ENCODE results near the gene IRX1.

The IRX1 gene

GRCh38 chr5:3604501-3604900 lies 8.9 kb downstream of the IRX1 start:
- TF ChIP-seq FOXP2 (optimal IDR thresholded peaks at IDR 0.05; ENCODE audit: control extremely low read depth, extremely low read length, insufficient read depth) (no peak), EZH2 (IDR thresholded peaks at IDR 0.05) (no peak), POLR2AphosphoS5 (IDR thresholded peaks at IDR 0.05; ENCODE audit: borderline replicate concordance, low read depth, low read length) (no peak)
- DNase-seq (ENCODE audit: low read depth, low spot score) = no peak
- H3K9me3 ChIP-seq (ENCODE audit: low read depth, low read length) = no peaks in the 10 kb centered on the region
- no peak overlapping the region for H3K27ac ChIP-seq
- H3K36me3 ChIP-seq (ENCODE audit: insufficient read depth, low read length) = no peaks in the 10 kb centered on the region
- no peak overlapping the region for H3K4me3 ChIP-seq
- no peak overlapping the region for H3K9ac ChIP-seq (ENCODE audit: insufficient read length)

- H3K36me3 ChIP-seq (ENCODE audit: insufficient read depth, low read length) = no peaks in the 10 kb centered on the region
- no peaks in the 10 kb centered on the region for H3K9me3 ChIP-seq (ENCODE audit: low read depth, low read length)
- DNase-seq (ENCODE audit: low read depth, low spot score) = no peak
- no peak overlapping the region for H3K9ac ChIP-seq (ENCODE audit: insufficient read length)
- H3K27ac ChIP-seq = no peak overlapping the region
- TF ChIP-seq EZH2 (IDR thresholded peaks at IDR 0.05) (no peak), POLR2AphosphoS5 (IDR thresholded peaks at IDR 0.05; ENCODE audit: borderline replicate concordance, low read depth, low read length) (no peak), FOXP2 (optimal IDR thresholded peaks at IDR 0.05; ENCODE audit: control extremely low read depth, extremely low read length, insufficient read depth) (no peak)
- no peak overlapping the region for H3K4me3 ChIP-seq
Measured at GRCh38 chr5:3605298-3606010, 9.8 kb downstream of the IRX1 start.

GRCh38 chr5:3606121-3606831 lies 10.6 kb downstream of the IRX1 start:
- no peak for TF ChIP-seq POLR2AphosphoS5 (IDR thresholded peaks at IDR 0.05; ENCODE audit: borderline replicate concordance, low read depth, low read length)
- TF ChIP-seq FOXP2 (optimal IDR thresholded peaks at IDR 0.05; ENCODE audit: control extremely low read depth, extremely low read length, insufficient read depth) = no peak
- no peak for TF ChIP-seq EZH2 (IDR thresholded peaks at IDR 0.05)
- Histone ChIP-seq H3K4me3 (no peak overlapping the region), H3K36me3 (ENCODE audit: insufficient read depth, low read length) (no peaks in the 10 kb centered on the region), H3K9ac (ENCODE audit: insufficient read length) (no peak overlapping the region), H3K27ac (no peak overlapping the region), H3K9me3 (ENCODE audit: low read depth, low read length) (no peaks in the 10 kb centered on the region)
- DNase-seq (ENCODE audit: low read depth, low spot score) = no peak

GRCh38 chr5:3607541-3608181 lies 12.0 kb downstream of the IRX1 start:
- DNase-seq (ENCODE audit: low read depth, low spot score) = no peak
- H3K9me3 ChIP-seq (ENCODE audit: low read depth, low read length) = no peaks in the 10 kb centered on the region
- no peak overlapping the region for H3K27ac ChIP-seq
- H3K4me3 ChIP-seq = no peak overlapping the region
- no peak overlapping the region for H3K9ac ChIP-seq (ENCODE audit: insufficient read length)
- no peak for TF ChIP-seq EZH2 (IDR thresholded peaks at IDR 0.05)
- no peak for TF ChIP-seq FOXP2 (optimal IDR thresholded peaks at IDR 0.05; ENCODE audit: control extremely low read depth, extremely low read length, insufficient read depth)
- no peak for TF ChIP-seq POLR2AphosphoS5 (IDR thresholded peaks at IDR 0.05; ENCODE audit: borderline replicate concordance, low read depth, low read length)
- H3K36me3 ChIP-seq (ENCODE audit: insufficient read depth, low read length) = no peaks in the 10 kb centered on the region

- no peak for DNase-seq (ENCODE audit: low read depth, low spot score)
- H3K4me3 ChIP-seq = no peak overlapping the region
- H3K9me3 ChIP-seq (ENCODE audit: low read depth, low read length) = no peaks in the 10 kb centered on the region
- H3K9ac ChIP-seq (ENCODE audit: insufficient read length) = no peak overlapping the region
- TF ChIP-seq POLR2AphosphoS5 (IDR thresholded peaks at IDR 0.05; ENCODE audit: borderline replicate concordance, low read depth, low read length) = no peak
- TF ChIP-seq EZH2 (IDR thresholded peaks at IDR 0.05) = no peak
- no peak for TF ChIP-seq FOXP2 (optimal IDR thresholded peaks at IDR 0.05; ENCODE audit: control extremely low read depth, extremely low read length, insufficient read depth)
- H3K27ac ChIP-seq = no peak overlapping the region
- H3K36me3 ChIP-seq (ENCODE audit: insufficient read depth, low read length) = no peaks in the 10 kb centered on the region
Measured at GRCh38 chr5:3609120-3609681, 13.6 kb downstream of the IRX1 start.

GRCh38 chr5:3612591-3613042 lies 17.0 kb downstream of the IRX1 start:
- Histone ChIP-seq H3K9ac (ENCODE audit: insufficient read length) (no peak overlapping the region), H3K9me3 (ENCODE audit: low read depth, low read length) (no peaks in the 10 kb centered on the region), H3K4me3 (no peak overlapping the region), H3K27ac (no peak overlapping the region), H3K36me3 (ENCODE audit: insufficient read depth, low read length) (no peaks in the 10 kb centered on the region)
- DNase-seq (ENCODE audit: low read depth, low spot score) = no peak
- TF ChIP-seq POLR2AphosphoS5 (IDR thresholded peaks at IDR 0.05; ENCODE audit: borderline replicate concordance, low read depth, low read length) = no peak
- no peak for TF ChIP-seq EZH2 (IDR thresholded peaks at IDR 0.05)
- TF ChIP-seq FOXP2 (optimal IDR thresholded peaks at IDR 0.05; ENCODE audit: control extremely low read depth, extremely low read length, insufficient read depth) = no peak

GRCh38 chr5:3613726-3614125 lies 18.1 kb downstream of the IRX1 start:
- no peak overlapping the region for H3K9ac ChIP-seq (ENCODE audit: insufficient read length)
- DNase-seq (ENCODE audit: low read depth, low spot score) = no peak
- no peak overlapping the region for H3K4me3 ChIP-seq
- H3K36me3 ChIP-seq (ENCODE audit: insufficient read depth, low read length) = no peaks in the 10 kb centered on the region
- H3K27ac ChIP-seq = no peak overlapping the region
- no peaks in the 10 kb centered on the region for H3K9me3 ChIP-seq (ENCODE audit: low read depth, low read length)
- TF ChIP-seq FOXP2 (optimal IDR thresholded peaks at IDR 0.05; ENCODE audit: control extremely low read depth, extremely low read length, insufficient read depth) (no peak), EZH2 (IDR thresholded peaks at IDR 0.05) (no peak), POLR2AphosphoS5 (IDR thresholded peaks at IDR 0.05; ENCODE audit: borderline replicate concordance, low read depth, low read length) (no peak)

GRCh38 chr5:3615217-3615616 lies 19.6 kb downstream of the IRX1 start:
- no peak overlapping the region for H3K27ac ChIP-seq
- no peak overlapping the region for H3K4me3 ChIP-seq
- no peaks in the 10 kb centered on the region for H3K9me3 ChIP-seq (ENCODE audit: low read depth, low read length)
- no peaks in the 10 kb centered on the region for H3K36me3 ChIP-seq (ENCODE audit: insufficient read depth, low read length)
- TF ChIP-seq POLR2AphosphoS5 (IDR thresholded peaks at IDR 0.05; ENCODE audit: borderline replicate concordance, low read depth, low read length) (no peak), EZH2 (IDR thresholded peaks at IDR 0.05) (no peak), FOXP2 (optimal IDR thresholded peaks at IDR 0.05; ENCODE audit: control extremely low read depth, extremely low read length, insufficient read depth) (no peak)
- no peak for DNase-seq (ENCODE audit: low read depth, low spot score)
- no peak overlapping the region for H3K9ac ChIP-seq (ENCODE audit: insufficient read length)
